Measurements from ENCODE around the gene SLC35F5.

Gene SLC35F5

GRCh38 chr2:113697516-113697915 lies 58.9 kb downstream of the SLC35F5 start:
- TF ChIP-seq TAF1 (IDR thresholded peaks at IDR 0.05; ENCODE audit: borderline replicate concordance, insufficient read depth, low read length) = no peak
- TF ChIP-seq FOXP2 (optimal IDR thresholded peaks at IDR 0.05; ENCODE audit: borderline replicate concordance, extremely low read depth, extremely low read length, insufficient read depth) = no peak
- TF ChIP-seq POLR2AphosphoS5 (IDR thresholded peaks at IDR 0.05; ENCODE audit: low read depth, low read length) = no peak
- no peak for TF ChIP-seq REST (IDR thresholded peaks at IDR 0.05; ENCODE audit: insufficient read depth in 1 of 2, low read depth in 2 of 2, low read length in 2 of 2)
- no peak for TF ChIP-seq SIN3A (IDR thresholded peaks at IDR 0.05; ENCODE audit: borderline replicate concordance, insufficient read depth, low read length)

- no peak for TF ChIP-seq REST (IDR thresholded peaks at IDR 0.05; ENCODE audit: insufficient read depth in 1 of 2, low read depth in 2 of 2, low read length in 2 of 2)
- no peak for TF ChIP-seq POLR2AphosphoS5 (IDR thresholded peaks at IDR 0.05; ENCODE audit: low read depth, low read length)
- no peak for TF ChIP-seq TAF1 (IDR thresholded peaks at IDR 0.05; ENCODE audit: borderline replicate concordance, insufficient read depth, low read length)
- TF ChIP-seq FOXP2 (optimal IDR thresholded peaks at IDR 0.05; ENCODE audit: borderline replicate concordance, extremely low read depth, extremely low read length, insufficient read depth) = no peak
- no peak for TF ChIP-seq SIN3A (IDR thresholded peaks at IDR 0.05; ENCODE audit: borderline replicate concordance, insufficient read depth, low read length)
Observed at GRCh38 chr2:113694438-113694837, 62.0 kb downstream of the SLC35F5 start.

- no peak for TF ChIP-seq SIN3A (IDR thresholded peaks at IDR 0.05; ENCODE audit: borderline replicate concordance, insufficient read depth, low read length)
- no peak for TF ChIP-seq REST (IDR thresholded peaks at IDR 0.05; ENCODE audit: insufficient read depth in 1 of 2, low read depth in 2 of 2, low read length in 2 of 2)
- TF ChIP-seq POLR2AphosphoS5 (IDR thresholded peaks at IDR 0.05; ENCODE audit: low read depth, low read length) = no peak
- no peak for TF ChIP-seq FOXP2 (optimal IDR thresholded peaks at IDR 0.05; ENCODE audit: borderline replicate concordance, extremely low read depth, extremely low read length, insufficient read depth)
- TF ChIP-seq TAF1 (IDR thresholded peaks at IDR 0.05; ENCODE audit: borderline replicate concordance, insufficient read depth, low read length) = no peak
Observed at GRCh38 chr2:113692698-113693428, 63.6 kb downstream of the SLC35F5 start.

- no peak for TF ChIP-seq FOXP2 (optimal IDR thresholded peaks at IDR 0.05; ENCODE audit: borderline replicate concordance, extremely low read depth, extremely low read length, insufficient read depth)
- TF ChIP-seq REST (IDR thresholded peaks at IDR 0.05; ENCODE audit: insufficient read depth in 1 of 2, low read depth in 2 of 2, low read length in 2 of 2) = no peak
- no peak for TF ChIP-seq POLR2AphosphoS5 (IDR thresholded peaks at IDR 0.05; ENCODE audit: low read depth, low read length)
- TF ChIP-seq TAF1 (IDR thresholded peaks at IDR 0.05; ENCODE audit: borderline replicate concordance, insufficient read depth, low read length) = no peak
- no peak for TF ChIP-seq SIN3A (IDR thresholded peaks at IDR 0.05; ENCODE audit: borderline replicate concordance, insufficient read depth, low read length)
Observed at GRCh38 chr2:113686537-113686936, 69.9 kb downstream of the SLC35F5 start.

All from PFSK-1 (cell line).